Endothelial cell of umbilical vein (primary cell): ENCODE results near the gene SLC22A23.

Source experiments
- CTCF ChIP-seq, 2 donors: IDR thresholded peaks; 1 replicate in 1 of 2; 2 replicates in 1 of 2; pipeline ENCODE4 v1.5.1; 2011; ENCODE audit warnings: low read length in 2 of 2, mild to moderate bottlenecking in 2 of 2, moderate library complexity in 2 of 2, control low read depth in 1 of 2, inconsistent platforms in 1 of 2, low read depth in 1 of 2; ENCODE audit not compliant: insufficient read depth in 1 of 2; ENCODE audit errors: extremely low read depth in 1 of 2
- GATA2 ChIP-seq: IDR thresholded peaks from 2 replicates; pipeline ENCODE4 v1.7.0; 2011; ENCODE audit warnings: low read depth, mild to moderate bottlenecking, moderate library complexity, mixed read lengths, low read length; ENCODE audit not compliant: insufficient read length, insufficient read depth
- MAX ChIP-seq: IDR thresholded peaks from 2 replicates; pipeline ENCODE4 v1.6.1; 2011; ENCODE audit not compliant: insufficient read depth, insufficient read length
- POLR2A ChIP-seq: IDR thresholded peaks from 2 replicates; pipeline ENCODE4 v1.6.1; 2012; ENCODE audit warnings: low read depth, mild to moderate bottlenecking, control low read depth, low read length
- POLR2AphosphoS5 ChIP-seq: IDR thresholded peaks from 2 replicates; pipeline ENCODE4 v1.6.1; 2012; ENCODE audit warnings: low read depth, mild to moderate bottlenecking, control low read depth, low read length, moderate library complexity; ENCODE audit not compliant: insufficient read depth

- no peak for TF ChIP-seq GATA2
- no peak for TF ChIP-seq POLR2A
- TF ChIP-seq CTCF (IDR thresholded peaks at IDR 0.05; ENCODE audit: extremely low read depth in 1 of 2, insufficient read depth in 1 of 2, low read depth in 1 of 2, low read length in 2 of 2) = no peak
- no peak for TF ChIP-seq MAX
- no peak for TF ChIP-seq POLR2AphosphoS5
These were observed 34.9 kb downstream of the SLC22A23 start for GRCh38 chr6:3421791-3422434.
